ENCODE results near the gene CHRNA4.

The CHRNA4 gene

DNA sequence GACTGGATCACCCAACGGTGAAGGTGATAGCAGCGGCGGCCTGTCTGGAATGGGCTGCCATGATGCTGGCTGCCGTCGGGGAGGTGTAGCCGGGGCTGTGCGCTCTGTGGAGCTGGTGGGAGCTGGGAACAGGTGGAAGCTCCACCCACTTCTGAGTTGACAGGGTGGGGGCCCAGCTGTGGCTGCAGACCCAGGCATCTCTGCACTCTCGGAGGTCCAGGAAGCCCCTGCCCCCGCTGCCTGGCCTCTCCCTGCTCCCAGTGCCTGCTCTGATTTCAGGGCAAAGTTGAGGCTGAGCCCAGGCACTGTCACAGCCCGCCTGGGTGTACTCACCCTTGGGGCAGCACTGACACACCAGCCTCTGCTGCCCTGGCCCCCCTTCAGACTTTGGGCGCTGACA lies 18.1 kb upstream of the CHRNA4 start:
- in situ Hi-C loops (cut with HindIII; ENCODE audit: low pct_unique_long_range_greater_than_20kb, low sequenced_read_pairs) = no loop called here
- TF ChIP-seq JUND (IDR thresholded peaks at IDR 0.05; ENCODE audit: low read depth) = no peak
- no peak for DNase-seq (ENCODE audit: low read depth in 1 of 2, low spot score in 1 of 2)

DNA sequence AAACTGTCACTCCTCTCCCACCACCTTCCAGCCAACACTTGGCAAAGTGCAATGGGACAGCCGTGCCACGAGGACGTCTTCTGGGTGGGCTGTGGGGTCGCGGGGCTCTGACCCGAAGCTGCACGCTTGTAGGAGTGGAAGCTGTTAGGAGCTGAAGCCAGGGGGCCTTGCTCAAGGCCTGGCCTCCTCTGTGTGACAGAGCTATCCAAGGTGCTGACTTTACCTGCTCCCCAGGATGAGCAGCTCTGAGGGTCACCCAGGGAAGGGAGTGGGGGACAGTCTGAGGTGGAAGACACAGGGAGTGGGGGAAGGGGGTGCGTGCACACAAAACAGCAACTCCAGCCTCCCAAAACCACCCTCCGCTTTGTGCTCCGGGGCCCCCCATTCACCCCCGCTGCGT lies 17.5 kb upstream of the CHRNA4 start:
- peak; percentile 69 to 87 for DNase-seq (ENCODE audit: low read depth in 1 of 2, low spot score in 1 of 2)
- in situ Hi-C loops (cut with HindIII; ENCODE audit: low pct_unique_long_range_greater_than_20kb, low sequenced_read_pairs) = no loop called here
- no peak for TF ChIP-seq JUND (IDR thresholded peaks at IDR 0.05; ENCODE audit: low read depth)

DNA sequence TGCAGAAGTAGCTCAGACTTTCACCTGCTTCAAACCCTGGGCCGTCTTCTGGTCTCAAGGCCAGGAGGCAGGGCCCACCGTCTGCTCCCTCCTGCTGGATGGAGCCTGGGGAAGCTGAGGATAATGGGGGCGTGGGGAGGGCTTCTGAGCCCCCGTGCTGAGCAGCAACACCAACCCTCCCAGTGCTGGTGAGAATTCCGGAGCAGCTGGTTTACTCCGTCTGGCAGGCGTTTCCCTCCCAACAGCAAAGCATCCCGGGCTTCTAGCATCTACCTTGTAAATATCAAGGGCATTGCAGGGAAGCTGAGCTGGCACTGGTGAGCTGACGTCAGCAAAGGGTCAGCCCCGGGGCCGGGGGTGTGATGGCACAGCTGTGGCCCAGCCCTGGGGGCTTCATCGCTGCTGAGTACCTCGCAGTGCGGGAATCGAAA lies 16.8 kb upstream of the CHRNA4 start:
- TF ChIP-seq JUND (IDR thresholded peaks at IDR 0.05; ENCODE audit: low read depth) = no peak
- DNase-seq (ENCODE audit: low read depth in 1 of 2, low spot score in 1 of 2) = no peak
- in situ Hi-C loops (cut with HindIII; ENCODE audit: low pct_unique_long_range_greater_than_20kb, low sequenced_read_pairs) = no loop called here

DNA sequence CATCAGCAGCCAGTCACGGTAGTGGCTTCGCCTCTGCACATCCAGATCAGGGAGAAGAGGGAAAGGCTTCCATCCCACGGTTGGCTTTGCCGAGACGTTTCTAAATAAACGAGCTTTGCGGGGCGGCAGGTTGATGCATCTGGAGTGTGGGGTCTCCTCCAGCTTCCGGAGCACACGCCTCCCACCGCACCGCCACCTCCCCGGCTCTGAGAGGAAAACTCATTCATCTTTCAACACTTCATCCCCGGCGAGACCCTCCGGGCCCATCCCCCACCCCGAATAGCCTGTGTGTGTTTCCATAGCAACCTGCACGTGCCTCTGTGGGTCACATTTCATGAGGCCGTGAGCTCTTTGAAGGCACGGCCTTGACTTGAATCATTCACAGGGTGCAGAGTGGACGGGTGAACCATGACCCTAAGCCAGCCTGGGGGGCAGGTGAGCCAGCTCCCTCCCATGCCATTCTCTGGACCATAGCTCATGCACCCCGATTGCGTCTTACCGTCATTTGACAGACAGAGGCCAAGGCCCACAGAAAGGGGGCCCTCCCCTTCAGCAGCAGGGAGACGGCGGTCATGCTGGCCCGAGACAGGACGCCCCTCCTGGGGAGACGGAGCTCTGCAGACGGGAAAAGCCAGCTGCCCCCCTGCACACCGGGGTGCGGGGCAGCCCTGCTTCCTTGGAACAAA lies 16.2 kb upstream of the CHRNA4 start:
- TF ChIP-seq JUND (IDR thresholded peaks at IDR 0.05; ENCODE audit: low read depth) = no peak
- in situ Hi-C loops (cut with HindIII; ENCODE audit: low pct_unique_long_range_greater_than_20kb, low sequenced_read_pairs) = no loop called here
- DNase-seq (ENCODE audit: low read depth in 1 of 2, low spot score in 1 of 2) = no peak

DNA sequence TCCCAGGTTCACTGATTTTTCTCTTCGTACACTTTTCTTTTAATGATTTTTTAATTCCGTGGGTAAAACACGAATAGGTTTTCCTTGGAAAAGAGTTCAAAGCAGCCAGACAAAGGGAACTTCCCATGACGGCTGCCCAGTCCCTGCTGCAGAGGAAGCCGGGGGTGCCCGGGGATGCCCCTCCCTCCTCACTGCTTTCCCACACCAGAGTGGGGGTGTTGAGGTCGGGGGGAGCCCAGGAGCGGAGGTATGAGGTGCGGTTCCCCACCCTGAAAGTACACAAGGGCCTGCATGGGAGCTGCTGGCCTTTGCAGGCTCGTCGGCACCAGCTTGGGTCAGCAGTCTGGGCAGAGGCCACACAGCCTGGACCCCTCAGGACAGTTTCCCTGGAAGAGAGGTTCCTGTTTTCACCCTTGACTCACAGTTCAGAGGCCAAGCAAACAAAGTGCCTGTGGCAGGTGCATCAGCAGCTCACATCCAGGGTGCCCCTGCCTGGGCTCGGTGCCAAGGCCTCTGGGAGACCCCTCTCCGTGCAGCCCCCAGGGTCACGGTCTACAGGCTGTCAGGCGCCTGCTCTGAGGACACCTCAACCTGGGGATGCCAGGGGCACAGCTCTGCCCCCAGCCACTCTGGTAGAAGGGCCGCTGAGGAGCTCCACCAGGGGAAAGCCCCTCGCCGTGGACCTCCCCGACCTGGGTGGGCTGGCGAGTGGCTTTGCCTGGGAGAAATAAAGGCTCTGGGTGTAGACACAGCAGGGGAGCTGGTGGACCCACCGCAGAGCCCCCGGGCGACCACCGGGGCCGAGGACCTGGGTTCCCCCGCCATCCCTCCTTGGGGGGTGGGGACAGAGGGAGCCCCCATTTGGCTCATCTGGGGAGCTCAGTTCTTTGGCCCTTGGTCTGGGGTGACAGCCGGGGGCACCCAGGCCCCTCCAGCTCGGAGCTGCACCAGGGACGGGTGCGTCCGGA lies 15.4 kb upstream of the CHRNA4 start:
- DNase-seq (ENCODE audit: low read depth in 1 of 2, low spot score in 1 of 2) = no peak
- in situ Hi-C loops (cut with HindIII; ENCODE audit: low pct_unique_long_range_greater_than_20kb, low sequenced_read_pairs) = no loop called here
- TF ChIP-seq JUND (IDR thresholded peaks at IDR 0.05; ENCODE audit: low read depth) = no peak

DNA sequence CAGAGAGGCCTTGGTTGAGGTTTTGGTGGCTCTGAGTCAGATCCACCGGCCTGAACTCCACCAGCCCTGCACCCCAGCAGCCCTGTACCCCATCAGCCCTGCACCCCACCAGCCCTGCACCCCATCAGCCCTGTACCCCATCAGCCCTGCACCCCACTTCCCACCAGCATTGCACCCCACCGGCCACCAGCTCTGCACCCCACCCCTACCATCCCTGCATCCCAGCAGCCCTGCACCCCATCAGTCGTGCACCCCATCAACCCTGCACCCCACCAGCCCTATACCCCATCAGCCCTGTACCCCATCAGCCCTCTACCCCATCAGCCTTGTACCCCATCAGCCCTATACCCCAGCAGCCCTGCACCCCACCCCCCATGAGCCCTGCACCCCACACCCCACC lies 14.3 kb upstream of the CHRNA4 start:
- in situ Hi-C loops (cut with HindIII; ENCODE audit: low pct_unique_long_range_greater_than_20kb, low sequenced_read_pairs) = no loop called here
- TF ChIP-seq JUND (IDR thresholded peaks at IDR 0.05; ENCODE audit: low read depth) = no peak
- DNase-seq (ENCODE audit: low read depth in 1 of 2, low spot score in 1 of 2) = no peak

DNA sequence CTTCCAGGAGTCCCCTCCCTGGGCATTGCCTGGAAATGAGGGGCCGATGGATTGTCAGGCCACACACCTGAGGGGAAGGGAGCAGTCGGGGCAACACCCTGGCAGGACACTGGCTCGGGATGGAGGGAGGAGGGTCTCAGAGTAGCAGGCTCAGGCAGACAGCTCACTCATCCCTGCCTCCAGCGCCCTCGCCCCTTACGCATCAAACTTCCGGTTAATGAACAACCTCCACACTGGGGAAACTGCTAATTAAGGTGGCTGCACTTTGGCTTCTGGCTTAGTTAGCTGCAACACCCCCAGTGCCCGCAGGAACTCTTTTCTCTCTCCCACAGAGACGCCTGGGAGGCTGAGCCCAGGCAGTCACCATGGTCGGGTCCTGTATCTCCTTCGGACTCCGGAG lies 13.4 kb upstream of the CHRNA4 start:
- in situ Hi-C loops (cut with HindIII; ENCODE audit: low pct_unique_long_range_greater_than_20kb, low sequenced_read_pairs) = no loop called here

DNA sequence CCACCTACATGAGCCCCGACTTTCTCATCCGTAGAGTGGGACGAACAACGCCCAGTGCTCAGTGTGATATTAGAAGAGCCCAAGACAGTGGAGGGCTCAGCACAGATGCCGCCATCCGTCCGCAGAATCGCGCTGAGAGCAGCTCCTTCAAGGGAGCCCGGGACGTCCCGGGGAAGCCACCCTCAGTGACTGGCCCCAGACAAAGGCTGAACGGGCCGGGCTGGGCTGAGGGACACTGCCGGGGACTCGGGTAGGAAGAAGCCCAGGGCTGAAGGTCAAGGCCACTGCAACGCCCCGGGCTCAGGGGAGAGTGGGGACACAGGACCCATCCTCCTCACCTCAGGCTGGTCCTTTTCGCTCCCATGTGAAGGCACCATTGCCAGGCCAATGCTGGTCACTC lies 12.8 kb upstream of the CHRNA4 start:
- DNase-seq (ENCODE audit: low read depth in 1 of 2, low spot score in 1 of 2) = no peak
- TF ChIP-seq JUND (IDR thresholded peaks at IDR 0.05; ENCODE audit: low read depth) = no peak
- in situ Hi-C loops (cut with HindIII; ENCODE audit: low pct_unique_long_range_greater_than_20kb, low sequenced_read_pairs) = no loop called here

More for the DNA sequence above, 13.4 kb upstream of the CHRNA4 start:
- no peak for TF ChIP-seq JUND (IDR thresholded peaks at IDR 0.05; ENCODE audit: low read depth)
- DNase-seq (ENCODE audit: low read depth in 1 of 2, low spot score in 1 of 2) = no peak

DNA sequence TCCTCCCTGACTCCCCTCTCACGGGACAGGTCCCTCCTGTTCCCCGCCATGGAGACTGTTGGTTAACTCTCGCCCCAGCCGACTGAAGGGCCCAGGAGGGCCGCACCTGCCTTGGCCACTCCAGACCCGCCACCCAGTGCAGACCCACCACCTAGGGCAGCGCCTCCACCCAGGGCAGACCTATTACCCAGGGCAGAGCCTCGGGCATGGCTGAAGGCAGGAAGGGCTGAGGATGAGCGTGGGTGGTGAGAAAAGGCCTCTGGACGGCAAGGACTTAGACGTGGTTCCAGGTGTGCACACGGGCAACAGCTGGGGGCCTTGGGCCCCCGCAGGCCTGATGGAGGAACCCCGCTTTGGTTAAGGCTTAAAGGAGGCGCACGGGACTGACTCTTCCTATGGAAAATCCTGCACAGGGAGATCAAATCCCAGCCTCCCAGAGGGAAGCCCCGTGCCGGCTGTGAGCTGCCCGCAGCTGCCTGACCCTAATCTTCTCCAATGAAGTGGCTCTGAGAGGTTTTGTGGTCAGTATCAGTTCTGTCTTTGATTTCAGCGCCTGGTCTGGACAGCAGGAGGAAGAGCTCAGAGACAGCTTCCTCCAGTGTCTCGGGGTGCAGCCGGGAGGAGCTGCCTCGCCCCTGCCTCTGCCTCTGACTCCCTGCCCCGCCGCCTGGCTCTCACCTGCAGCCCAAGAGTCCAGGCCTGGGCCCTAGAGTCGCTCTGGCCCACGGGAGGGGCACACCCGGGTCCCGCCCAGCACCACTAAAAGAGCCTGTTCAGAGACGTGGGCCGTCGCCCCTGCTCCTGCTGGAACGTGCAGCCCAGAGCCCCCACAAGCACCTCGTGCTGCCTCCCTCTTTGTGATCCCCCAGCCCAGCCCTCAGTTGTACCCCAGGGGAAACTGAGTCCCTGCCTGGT lies 12.1 kb upstream of the CHRNA4 start:
- TF ChIP-seq JUND (IDR thresholded peaks at IDR 0.05; ENCODE audit: low read depth) = no peak
- in situ Hi-C loops (cut with HindIII; ENCODE audit: low pct_unique_long_range_greater_than_20kb, low sequenced_read_pairs) = no loop called here
- no peak for DNase-seq (ENCODE audit: low read depth in 1 of 2, low spot score in 1 of 2)

DNA sequence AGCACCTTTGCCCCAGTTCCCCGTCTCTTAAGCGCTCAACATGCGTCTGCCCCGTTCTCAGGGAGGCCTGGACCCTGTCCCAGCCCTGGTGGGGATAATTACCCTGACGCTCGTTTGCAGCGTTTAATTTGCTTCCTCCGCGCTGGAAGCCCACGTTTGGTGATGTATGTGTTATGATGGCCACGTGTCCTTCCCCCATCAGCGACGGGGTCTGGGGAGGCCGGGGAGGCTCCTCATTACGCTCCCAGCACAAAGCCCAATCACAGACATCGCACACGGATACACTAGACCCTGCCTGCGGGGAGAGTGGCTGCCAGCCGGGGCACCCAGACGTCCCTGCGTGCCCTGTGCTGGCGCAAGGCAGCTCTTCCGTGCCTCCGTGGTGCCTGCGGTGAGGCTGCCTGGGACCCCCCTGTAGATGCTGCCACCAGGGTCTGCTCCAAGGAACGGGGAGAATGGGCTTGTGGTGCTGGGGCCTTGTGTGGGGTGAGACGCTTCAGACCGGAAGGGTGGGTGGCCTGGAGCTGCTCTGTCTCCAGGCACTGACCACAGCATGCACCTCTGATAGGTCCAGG lies 10.2 kb upstream of the CHRNA4 start:
- no peak for TF ChIP-seq JUND (IDR thresholded peaks at IDR 0.05; ENCODE audit: low read depth)
- DNase-seq (ENCODE audit: low read depth in 1 of 2, low spot score in 1 of 2) = no peak
- in situ Hi-C loops (cut with HindIII; ENCODE audit: low pct_unique_long_range_greater_than_20kb, low sequenced_read_pairs) = no loop called here

DNA sequence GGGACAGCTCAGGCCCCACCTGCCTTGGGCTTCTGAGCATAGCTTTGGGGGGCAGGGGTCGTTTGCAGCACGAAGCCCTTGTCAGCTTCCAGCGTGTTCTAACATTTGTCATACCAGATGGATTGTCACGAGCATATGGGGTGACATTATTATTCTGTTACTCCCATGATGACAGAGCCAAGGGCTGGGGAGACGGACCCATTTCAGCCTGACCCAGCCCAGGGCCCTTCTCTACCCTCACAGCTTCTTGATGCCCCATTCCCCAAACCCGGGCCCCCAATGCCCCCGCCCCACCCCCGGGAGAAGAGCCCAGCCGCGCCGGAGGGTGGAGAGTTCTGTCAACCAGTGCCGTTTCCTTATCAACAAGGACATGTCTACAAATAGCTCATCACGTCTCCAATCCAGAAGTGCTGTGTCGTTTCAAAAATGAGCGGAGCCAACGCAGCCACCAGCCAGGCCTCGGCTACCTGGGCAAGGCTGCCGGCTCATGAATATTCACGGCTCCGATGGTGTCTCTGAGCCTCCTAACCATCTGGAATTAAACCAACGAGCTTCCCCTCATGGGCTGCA lies 9.6 kb upstream of the CHRNA4 start:
- in situ Hi-C loops (cut with HindIII; ENCODE audit: low pct_unique_long_range_greater_than_20kb, low sequenced_read_pairs) = no loop called here
- DNase-seq (ENCODE audit: low read depth in 1 of 2, low spot score in 1 of 2) = no peak
- no peak for TF ChIP-seq JUND (IDR thresholded peaks at IDR 0.05; ENCODE audit: low read depth)
